K562 (cell line): ENCODE results near the gene CHCHD6. TPM values are rescaled to one million over a fixed set of nuclear protein-coding genes. Genes with fewer than 3 reads are reported as not detected.

ENCODE experiments used
- CBX2 ChIP-seq: fragments of 200-600 bp; sonication (generic); IDR thresholded peaks from one replicate; pipeline ENCODE4 v1.6.1; 2012; ENCODE audit warnings: mild to moderate bottlenecking, low read length, inconsistent platforms; ENCODE audit not compliant: insufficient read depth, poor library complexity, severe bottlenecking
- EZH2 ChIP-seq: IDR thresholded peaks from 2 replicates; pipeline ENCODE4 v1.6.1; 2012; ENCODE audit warnings: low read depth, mild to moderate bottlenecking, inconsistent platforms, low read length, borderline replicate concordance
- GTF2A2 ChIP-seq: IDR thresholded peaks from 2 replicates; pipeline ENCODE4 v1.6.1; 2016; ENCODE audit warnings: mild to moderate bottlenecking, missing genetic modification characterization, missing compliant biosample characterization
- GTF2F1 ChIP-seq: IDR thresholded peaks from 2 replicates; pipeline ENCODE4 v1.6.1; 2011; ENCODE audit warnings: low read depth, low read length, improper control_type of control experiment
- ID3 ChIP-seq, 2 experiments: fragments of 250-450 bp in 1 of 2; fragments of 450-650 bp in 1 of 2; sonication (Bioruptor Pico) in 1 of 2; IDR thresholded peaks; 2 replicates each; pipeline versions ENCODE4 v1.6.1 to v1.8.0; 2016 to 2021; ENCODE audit warnings: mild to moderate bottlenecking in 2 of 2, moderate library complexity in 2 of 2, missing compliant biosample characterization in 1 of 2, missing genetic modification characterization in 1 of 2
- NFIX ChIP-seq: fragments of 250-450 bp; sonication (Bioruptor Pico); IDR thresholded peaks from 2 replicates; pipeline ENCODE4 v1.4.0; 2020; ENCODE audit warnings: low read depth, mild to moderate bottlenecking, moderate library complexity
- NR0B1 ChIP-seq: fragments of 450-650 bp; IDR thresholded peaks from one replicate; pipeline ENCODE4 v1.6.1; 2018; ENCODE audit warnings: mild to moderate bottlenecking, moderate library complexity; ENCODE audit not compliant: partially characterized antibody
- PML ChIP-seq: IDR thresholded peaks from 2 replicates; pipeline ENCODE4 v1.6.1; 2012; ENCODE audit warnings: low read length, inconsistent platforms
- RBM22 ChIP-seq: fragments of 200-400 bp; formaldehyde crosslinking; IDR thresholded peaks from 2 replicates; pipeline ENCODE4 v1.6.1; 2018; ENCODE audit warnings: low read length, low read depth; ENCODE audit not compliant: poor library complexity, severe bottlenecking
- RFX7 ChIP-seq: fragments of 250-450 bp; sonication (Bioruptor Pico); IDR thresholded peaks from 2 replicates; pipeline ENCODE4 v1.5.1; 2021; ENCODE audit warnings: mild to moderate bottlenecking
- TEAD4 ChIP-seq, 2 experiments: sonication (generic) in 1 of 2; formaldehyde crosslinking in 1 of 2; IDR thresholded peaks; 2 replicates each; pipeline versions ENCODE4 v1.6.1 to v1.8.0; 2012 to 2022; ENCODE audit warnings: borderline replicate concordance in 1 of 2, inconsistent platforms in 1 of 2, low read length in 1 of 2, mild to moderate bottlenecking in 1 of 2, missing genetic modification reagents in 1 of 2
- ZBTB17 ChIP-seq: fragments of 450-650 bp; formaldehyde crosslinking; IDR thresholded peaks from 2 replicates; pipeline ENCODE4 v1.4.0; 2020; ENCODE audit warnings: mild to moderate bottlenecking
- ZNF436 ChIP-seq: fragments of 250-450, 450-650 bp; sonication (Bioruptor Pico); formaldehyde crosslinking; IDR thresholded peaks from 2 replicates; pipeline ENCODE4 v1.7.0; 2020; ENCODE audit warnings: mild to moderate bottlenecking
- ZNF76 ChIP-seq: fragments of 250-450 bp; sonication (Bioruptor Pico); IDR thresholded peaks from 2 replicates; pipeline ENCODE4 v1.4.0; 2020; ENCODE audit warnings: mild to moderate bottlenecking, moderate library complexity, borderline replicate concordance
- polyA plus RNA-seq, 8 experiments: library from polyadenylated mRNA; depleted of rRNA in 4 of 8; stranded (reverse) in 5 of 8; unstranded in 3 of 8; fragments of >200 nt; fragmentation: Nextera tagmentation in 2 of 8; fragmentation: Illumina TruSeq in 1 of 8; extraction: Ambion mirVana in 2 of 8; extraction: Trizol in 1 of 8; gene quantifications; 2 replicates each; pipeline versions ENCODE4 v1.2.1 to v1.2.3, GENCODE V29; 2011 to 2014; ENCODE audit warnings: inconsistent platforms in 1 of 8, missing spikeins in 1 of 8
- total RNA-seq, 7 experiments: library from RNA; depleted of rRNA in 6 of 7; stranded (reverse); fragments of >200 nt in 6 of 7; fragmentation: Illumina TruSeq in 2 of 7; extraction: Trizol in 2 of 7; gene quantifications; 2 replicates each; pipeline versions ENCODE4 v1.2.1 to v1.2.3, GENCODE V29; 2011 to 2021; ENCODE audit warnings: low replicate concordance in 1 of 7
- TF ChIP-seq, protein P1 (sequence below): fragments of 250-450 bp; sonication (Bioruptor Pico); IDR thresholded peaks from 2 replicates; pipeline ENCODE4 v1.4.0; 2020; ENCODE audit warnings: mild to moderate bottlenecking, moderate library complexity, borderline replicate concordance

Gene CHCHD6
- total and polyA plus RNA-seq, 9 of the 15 experiments (the other 6 are each of a cell fraction or from before 2014, with no cell fraction given): 4.6 to 18.6 (median 10.9) TPM

- TF ChIP-seq TEAD4 (IDR thresholded peaks at IDR 0.05; ENCODE audit: low read length): no peak
- TF ChIP-seq TEAD4 (CRISPR knock-in tag; IDR thresholded peaks at IDR 0.05; ENCODE audit: borderline replicate concordance): no peak
- TF ChIP-seq ZBTB17 (CRISPR knock-in tag): no peak
- TF ChIP-seq RBM22: no peak
- TF ChIP-seq PML: no peak
- no peak for TF ChIP-seq CBX2
- TF ChIP-seq RFX7 (CRISPR knock-in tag): no peak
- TF ChIP-seq ZNF76 (CRISPR knock-in tag): no peak
- TF ChIP-seq ZNF436 (CRISPR knock-in tag): no peak
- TF ChIP-seq GTF2A2 (tag): no peak
- no peak for TF ChIP-seq ID3 (CRISPR knock-in tag; IDR thresholded peaks at IDR 0.05)
- no peak for TF ChIP-seq ID3 (tag; IDR thresholded peaks at IDR 0.05)
- TF ChIP-seq, protein P1, sequence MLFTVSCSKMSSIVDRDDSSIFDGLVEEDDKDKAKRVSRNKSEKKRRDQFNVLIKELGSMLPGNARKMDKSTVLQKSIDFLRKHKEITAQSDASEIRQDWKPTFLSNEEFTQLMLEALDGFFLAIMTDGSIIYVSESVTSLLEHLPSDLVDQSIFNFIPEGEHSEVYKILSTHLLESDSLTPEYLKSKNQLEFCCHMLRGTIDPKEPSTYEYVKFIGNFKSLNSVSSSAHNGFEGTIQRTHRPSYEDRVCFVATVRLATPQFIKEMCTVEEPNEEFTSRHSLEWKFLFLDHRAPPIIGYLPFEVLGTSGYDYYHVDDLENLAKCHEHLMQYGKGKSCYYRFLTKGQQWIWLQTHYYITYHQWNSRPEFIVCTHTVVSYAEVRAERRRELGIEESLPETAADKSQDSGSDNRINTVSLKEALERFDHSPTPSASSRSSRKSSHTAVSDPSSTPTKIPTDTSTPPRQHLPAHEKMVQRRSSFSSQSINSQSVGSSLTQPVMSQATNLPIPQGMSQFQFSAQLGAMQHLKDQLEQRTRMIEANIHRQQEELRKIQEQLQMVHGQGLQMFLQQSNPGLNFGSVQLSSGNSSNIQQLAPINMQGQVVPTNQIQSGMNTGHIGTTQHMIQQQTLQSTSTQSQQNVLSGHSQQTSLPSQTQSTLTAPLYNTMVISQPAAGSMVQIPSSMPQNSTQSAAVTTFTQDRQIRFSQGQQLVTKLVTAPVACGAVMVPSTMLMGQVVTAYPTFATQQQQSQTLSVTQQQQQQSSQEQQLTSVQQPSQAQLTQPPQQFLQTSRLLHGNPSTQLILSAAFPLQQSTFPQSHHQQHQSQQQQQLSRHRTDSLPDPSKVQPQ (CRISPR knock-in tag): no peak
- no peak for TF ChIP-seq EZH2
- TF ChIP-seq GTF2F1: no peak
- no peak for TF ChIP-seq NFIX (CRISPR knock-in tag)
- no peak for TF ChIP-seq NR0B1
Measured at GRCh38 chr3:126682009-126682408, 22.0 kb upstream of the CHCHD6 start (continued).
